ENCODE results near the gene GPR143. TPM values are rescaled to one million over a fixed set of nuclear protein-coding genes. Genes with fewer than 3 reads are reported as not detected.

Gene GPR143
- total and polyA plus RNA-seq, 2 donors (not counting 3 experiments of a cell fraction or from before 2014, with no cell fraction given): 9.3 to 17.7 TPM

DNA sequence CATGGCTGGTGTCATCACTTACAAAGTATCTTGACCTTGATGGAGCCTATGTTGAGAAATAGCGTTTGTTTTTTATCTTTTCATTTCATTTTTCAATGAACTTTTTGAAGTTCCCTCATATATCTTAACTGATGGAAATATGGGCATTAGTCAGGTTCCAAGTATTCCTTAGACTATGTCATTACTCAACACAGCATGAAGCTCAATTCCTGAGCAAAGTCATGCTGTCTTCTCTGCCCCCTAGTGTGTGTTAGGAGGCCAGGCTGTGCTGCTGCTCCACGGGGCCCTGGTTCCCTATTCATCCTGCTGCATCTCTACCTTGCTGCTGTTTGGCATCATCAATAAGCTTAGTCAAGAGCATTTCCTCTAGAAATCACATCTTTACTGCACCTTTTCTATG is 40.9 kb downstream of the GPR143 start:
- H3K4me1 ChIP-seq (ENCODE audit: control insufficient read depth, extremely low read depth, insufficient read depth, low read length): no peaks in the 10 kb centered on the region
- H3K4me2 ChIP-seq (ENCODE audit: insufficient read depth, low read length): no peak overlapping the region
- H3K9ac ChIP-seq (replicated peaks; ENCODE audit: extremely low read depth, insufficient read depth, low read length): no peak overlapping the region
- H3K4me3 ChIP-seq (replicated peaks in 1 of 3; ENCODE audit: insufficient read depth in 1 of 3, low read depth in 1 of 3, low read length in 3 of 3): no peak overlapping the region
- no peaks in the 10 kb centered on the region for H3K79me2 ChIP-seq (ENCODE audit: control insufficient read depth, insufficient read depth, low read length)
- intact Hi-C loops (cut with micrococcal nuclease) (no loop called here), dilution Hi-C loops (cut with MboI; ENCODE audit: extremely low pct_ligation_motif_present, low sequenced_read_pairs) (no loop called here)
- no peaks in the 10 kb centered on the region for H3K27me3 ChIP-seq (ENCODE audit: control insufficient read depth in 2 of 2, insufficient read depth in 2 of 2, low read length in 2 of 2)
- H3K36me3 ChIP-seq (ENCODE audit: control insufficient read depth in 2 of 2, extremely low read depth in 1 of 2, insufficient read depth in 2 of 2, low read length in 2 of 2): no peaks in the 10 kb centered on the region
- no peak overlapping the region for H3K27ac ChIP-seq (ENCODE audit: insufficient read depth, low read depth, low read length)
- ChIA-PET CTCF (no interaction called here), POLR2A (no interaction called here)
- H2AFZ ChIP-seq (ENCODE audit: low read depth, low read length): no peak overlapping the region
- no peak for FAIRE-seq
- no peak for TF ChIP-seq EZH2 (IDR thresholded peaks at IDR 0.05; ENCODE audit: borderline replicate concordance, low read depth, low read length, severe bottlenecking)
- TF ChIP-seq POLR2AphosphoS5 (IDR thresholded peaks at IDR 0.05; ENCODE audit: insufficient read depth, low read depth, low read length): no peak
- no peak for TF ChIP-seq FOS (IDR thresholded peaks at IDR 0.05; ENCODE audit: borderline replicate concordance, insufficient read depth, low read length)
- no peak for TF ChIP-seq POLR2A (IDR thresholded peaks at IDR 0.05; ENCODE audit: low read depth, low read length)
- no peak for TF ChIP-seq MAX (IDR thresholded peaks at IDR 0.05; ENCODE audit: insufficient read depth, insufficient read length)
- TF ChIP-seq MYC (IDR thresholded peaks at IDR 0.05; ENCODE audit: low read depth, low read length): no peak
- TF ChIP-seq GATA2 (IDR thresholded peaks at IDR 0.05; ENCODE audit: insufficient read depth, insufficient read length, low read depth, low read length): no peak
- TF ChIP-seq CTCF (IDR thresholded peaks at IDR 0.05; ENCODE audit: extremely low read depth in 1 of 2, insufficient read depth in 1 of 2, low read depth in 1 of 2, low read length in 2 of 2): no peak
- no peak for TF ChIP-seq JUN (IDR thresholded peaks at IDR 0.05; ENCODE audit: borderline replicate concordance, insufficient read depth, insufficient read length, low read depth)
- no peaks in the 10 kb centered on the region for H3K9me1 ChIP-seq (replicated peaks; ENCODE audit: control insufficient read depth, extremely low read depth, insufficient read depth, low read length)
- BruUV-seq (replicated peaks): no TSS peak
- no peaks in the 10 kb centered on the region for H3K9me3 ChIP-seq (replicated peaks; ENCODE audit: control insufficient read depth, insufficient read depth, low read length)
- H4K20me1 ChIP-seq (replicated peaks; ENCODE audit: control insufficient read depth, extremely low read depth, insufficient read depth, low read length): no peaks in the 10 kb centered on the region
- DNase-seq (ENCODE audit: low read depth, low spot score): no peak
